SK-N-MC (cell line): ENCODE results near the gene HOMER3.

ENCODE experiments used
- EZH2 ChIP-seq: fragments of 200-600 bp; sonication (generic); IDR thresholded peaks from one replicate; pipeline ENCODE4 v1.6.1; 2017; ENCODE audit warnings: antibody characterized with exemption
- POLR2AphosphoS5 ChIP-seq: IDR thresholded peaks from 2 replicates; pipeline ENCODE4 v1.6.1; 2012; ENCODE audit warnings: mild to moderate bottlenecking, low read depth, low read length, borderline replicate concordance

DNA sequence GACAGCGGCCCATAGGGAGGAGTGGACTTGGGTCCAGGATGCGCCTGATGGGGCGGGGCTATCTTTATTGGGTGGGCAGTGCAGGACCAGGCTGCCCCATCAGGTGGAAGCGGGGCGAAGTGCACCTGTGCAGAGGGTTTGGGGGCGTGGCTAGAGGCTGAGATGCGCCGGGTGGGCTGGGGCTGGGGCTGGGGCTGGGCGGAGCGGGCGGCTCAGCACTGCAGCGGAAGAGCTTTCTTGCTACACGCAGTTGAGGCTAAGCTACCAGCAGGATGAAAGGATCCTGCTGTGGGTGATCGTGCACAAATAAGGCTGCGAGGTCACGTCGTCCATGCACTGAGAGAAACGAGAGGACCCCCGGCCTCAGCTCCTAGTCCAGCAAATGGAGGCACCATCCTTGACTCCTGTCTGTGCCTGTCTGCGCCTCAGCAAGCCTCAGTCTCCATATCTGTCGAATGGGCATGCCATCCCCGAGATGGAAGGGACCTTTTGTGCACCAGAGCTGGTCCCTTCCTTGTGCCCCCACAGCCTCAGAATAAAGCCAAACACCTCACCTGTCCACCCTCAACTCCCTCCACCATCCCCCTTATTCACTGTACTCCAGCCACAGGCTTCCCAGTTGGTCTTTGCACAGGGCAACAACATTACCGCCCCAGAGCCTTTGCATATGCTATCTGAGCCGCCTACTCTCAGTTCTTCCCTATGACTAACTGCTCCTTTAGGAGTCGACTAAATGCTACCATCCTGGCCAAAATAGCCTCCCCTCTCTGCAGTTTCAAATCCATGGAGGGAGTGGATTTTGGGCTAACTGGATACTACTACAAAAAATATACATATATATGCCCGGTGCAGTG lies 21.0 kb upstream of the HOMER3 start:
- TF ChIP-seq EZH2 (no peak), POLR2AphosphoS5 (no peak)
